HTERT RPE-1 (cell line): ENCODE data around the gene RAD17.
"Not testable (repeated sequence)": the region's sequence is repeated elsewhere in the genome, so short reads cannot be mapped to it uniquely, and the experiment has no call there.

Experiments used
- in situ Hi-C: fragments of 300-500 bp; cut with MboI; formaldehyde crosslinking; loops from 4 replicates; pipeline ENCODE4 v1.14.3; 2020; ENCODE audit warnings: low sequenced_read_pairs

The RAD17 gene

DNA sequence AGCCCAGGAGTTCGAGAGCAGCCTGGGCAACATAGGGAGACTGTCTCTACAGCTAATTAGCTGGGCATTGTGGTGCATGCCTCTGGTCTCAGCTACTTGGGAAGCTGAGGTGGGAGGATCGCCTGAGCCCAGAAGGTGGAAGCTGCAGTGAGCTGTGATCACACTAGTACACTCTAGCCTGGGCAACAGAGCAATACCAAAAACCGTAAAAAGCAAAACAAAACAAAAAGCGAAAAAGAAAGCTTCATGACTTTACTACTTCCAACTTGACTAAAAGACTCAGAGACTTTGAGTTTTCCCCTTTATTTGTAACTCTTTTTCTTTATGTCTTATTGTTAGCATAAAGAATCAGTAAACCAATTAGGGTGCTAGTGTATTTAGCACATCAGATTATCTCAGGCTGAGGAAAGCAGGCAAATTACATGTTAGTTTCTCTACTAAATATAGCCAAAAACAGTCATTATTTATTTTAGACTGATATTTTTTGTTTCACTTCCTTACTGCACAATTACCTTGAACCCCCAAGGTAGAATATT, 5.4 kb downstream of the RAD17 start:
- in situ Hi-C loops = no loop called here

DNA sequence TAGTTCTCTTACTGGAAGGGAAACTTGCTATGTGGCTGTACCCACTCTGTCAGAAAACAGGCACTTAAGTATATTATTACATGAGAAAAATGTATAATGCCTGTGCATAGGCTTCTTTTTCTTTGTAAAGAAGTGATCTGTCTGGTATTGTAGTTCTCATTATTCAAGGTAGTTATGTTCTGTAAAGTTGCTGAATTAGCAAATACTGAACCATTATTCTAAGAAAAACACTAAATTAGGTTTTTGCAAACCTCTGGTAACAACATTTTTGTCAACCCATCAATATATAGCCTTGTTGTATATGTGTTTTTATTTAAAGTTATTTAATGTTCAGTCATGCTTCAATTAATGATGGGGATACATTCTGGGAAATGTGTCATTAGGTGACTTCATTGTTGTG, 8.8 kb downstream of the RAD17 start:
- in situ Hi-C loops = no loop called here

DNA sequence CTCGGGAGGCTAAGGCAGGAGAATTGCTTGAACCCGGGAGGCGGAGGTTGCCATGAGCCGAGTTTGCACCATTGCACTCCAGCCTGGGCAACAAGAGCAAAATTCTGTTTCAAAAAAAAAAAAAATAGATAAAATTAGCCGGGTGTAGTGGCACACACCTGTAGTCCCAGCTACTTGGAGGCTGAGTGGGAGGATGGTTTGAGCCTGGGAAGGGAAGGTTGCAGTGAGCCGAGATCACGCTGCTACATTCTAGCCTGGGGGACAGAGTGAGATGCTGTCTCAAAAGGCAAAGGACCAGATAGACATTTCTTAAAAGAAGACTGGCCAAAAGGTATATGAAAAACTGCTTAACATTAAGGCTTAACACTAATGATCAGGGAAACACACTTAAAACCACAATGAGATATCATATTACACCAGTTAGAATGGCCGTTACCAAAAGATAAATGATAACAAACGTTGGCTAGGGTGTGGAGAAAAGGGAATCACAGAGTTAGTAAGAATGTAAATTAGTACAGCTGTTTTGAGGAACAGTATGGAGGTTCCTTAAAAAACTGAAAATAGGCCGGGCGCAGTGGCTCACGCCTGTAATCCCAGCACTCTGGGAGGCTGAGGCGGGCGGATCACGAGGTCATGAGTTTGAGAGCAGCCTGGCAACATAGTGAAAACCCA, 35.2 kb downstream of the RAD17 start:
- in situ Hi-C loops = no loop called here

DNA sequence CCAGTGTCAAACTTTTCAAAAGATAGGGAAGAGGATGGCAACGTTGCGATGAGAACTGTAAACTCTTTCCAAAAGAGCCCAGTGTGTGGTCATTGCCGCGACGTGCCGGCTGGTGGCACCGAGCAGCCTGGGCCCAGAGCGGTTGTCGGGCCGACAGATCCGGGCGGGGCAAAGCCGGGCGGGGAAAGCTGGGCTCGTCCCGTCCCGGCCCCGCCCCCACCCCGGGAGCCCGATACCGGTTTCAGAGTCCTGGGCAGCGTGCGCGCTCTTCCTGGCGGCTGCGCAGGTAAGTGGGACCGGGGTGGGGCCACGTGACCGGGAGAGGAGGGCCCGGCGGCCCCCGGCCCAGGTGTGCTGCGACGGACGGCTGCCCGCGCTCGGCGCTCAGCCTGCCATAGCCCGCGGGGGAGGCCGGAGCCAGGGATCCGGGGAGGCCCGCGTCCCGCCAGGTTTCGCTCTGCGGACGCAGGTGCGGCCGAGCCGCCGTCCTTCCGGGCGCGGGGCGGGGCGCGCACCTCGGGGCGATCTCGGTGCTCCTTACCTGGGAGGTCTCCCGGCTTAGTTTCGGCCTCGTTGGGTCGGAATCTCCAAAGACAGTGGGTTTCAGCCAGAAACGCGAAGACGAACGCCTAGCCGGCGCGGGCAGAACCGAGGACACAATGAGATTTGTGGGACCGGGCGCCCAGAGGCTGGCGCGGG, 45.4 kb downstream of the RAD17 start, which contains the start of gene MARVELD2:
MARVELD2 (plus strand) TSS at position 232 of the 699 bp plus-strand sequence. CDS start 4,270 bp downstream, outside the sequence.
- in situ Hi-C loops = no loop called here

DNA sequence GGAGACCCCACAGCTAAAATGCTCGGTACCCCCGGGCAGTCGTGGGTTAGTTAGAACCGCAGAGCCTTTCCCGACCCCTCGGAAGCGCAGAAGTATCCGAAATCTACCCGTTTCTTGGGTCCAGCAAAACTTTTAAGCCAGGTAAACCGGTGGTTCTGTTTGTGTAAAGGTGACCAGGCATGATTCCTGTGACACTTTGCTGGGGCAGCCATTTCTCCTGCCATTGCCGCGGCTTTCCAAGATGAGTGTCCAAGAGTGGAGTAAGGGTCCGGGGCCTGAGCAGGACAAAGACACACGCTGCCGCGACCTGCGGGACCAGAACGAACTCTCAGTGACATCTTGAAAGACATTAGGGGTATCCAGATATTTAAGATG, 46.0 kb downstream of the RAD17 start:
- in situ Hi-C loops = no loop called here

DNA sequence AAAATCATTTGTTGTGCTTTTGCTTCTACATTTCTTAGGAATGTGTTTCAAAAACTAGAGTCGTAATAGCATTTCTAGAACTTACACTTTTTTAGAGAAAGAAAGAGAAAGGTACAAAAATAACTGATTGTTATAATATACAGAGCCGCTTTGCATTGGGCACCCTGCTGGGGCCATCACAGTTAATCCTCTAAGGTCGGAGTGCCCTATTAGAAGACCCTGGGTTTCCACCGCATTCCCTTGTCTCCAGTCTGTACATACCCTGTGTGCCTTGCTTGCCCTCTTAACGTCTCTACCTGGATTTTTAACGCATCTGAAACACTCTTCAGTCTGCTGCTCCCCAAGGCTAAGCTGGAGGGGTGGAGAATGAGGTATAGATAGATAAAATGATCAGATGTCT, 46.6 kb downstream of the RAD17 start:
- in situ Hi-C loops = no loop called here

DNA sequence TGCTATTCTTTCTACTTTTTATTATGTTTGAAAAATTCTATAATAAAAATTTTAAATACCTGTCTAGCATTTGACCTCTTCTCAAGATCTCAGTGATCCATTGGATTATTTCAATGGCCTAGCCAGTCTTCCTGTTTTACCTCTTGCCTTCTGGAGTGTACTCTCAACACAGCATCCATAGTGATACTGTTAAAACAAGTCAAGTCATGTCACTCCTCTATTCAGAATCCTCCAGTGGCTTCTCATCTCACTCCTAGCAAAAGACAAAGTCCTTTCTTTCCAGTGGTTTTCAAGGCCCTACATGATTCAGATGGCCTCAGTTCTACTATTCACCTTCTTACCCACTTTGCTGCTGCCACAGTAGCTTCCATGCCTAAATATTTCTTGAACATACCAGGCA, 47.1 kb downstream of the RAD17 start:
- in situ Hi-C loops = no loop called here

DNA sequence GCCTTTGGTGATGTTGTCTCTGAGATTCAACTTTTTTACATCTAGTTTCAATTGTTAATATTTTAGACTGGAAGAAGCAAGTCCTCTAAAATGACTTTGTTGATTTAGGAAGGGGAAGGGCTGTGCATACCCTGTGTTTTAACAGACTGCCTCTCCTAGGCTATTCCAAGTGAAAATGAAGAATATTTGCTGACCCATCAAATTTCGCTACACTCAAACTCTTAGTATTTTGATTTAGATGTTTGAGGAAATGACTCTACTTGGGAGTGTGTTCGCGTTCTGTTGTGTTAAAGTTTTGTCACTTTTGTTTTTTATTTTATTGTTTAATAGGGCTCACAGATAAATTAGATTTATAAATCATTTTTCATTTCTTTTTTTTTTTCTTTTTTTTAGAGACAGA, 48.9 kb downstream of the RAD17 start:
- in situ Hi-C loops = no loop called here

DNA sequence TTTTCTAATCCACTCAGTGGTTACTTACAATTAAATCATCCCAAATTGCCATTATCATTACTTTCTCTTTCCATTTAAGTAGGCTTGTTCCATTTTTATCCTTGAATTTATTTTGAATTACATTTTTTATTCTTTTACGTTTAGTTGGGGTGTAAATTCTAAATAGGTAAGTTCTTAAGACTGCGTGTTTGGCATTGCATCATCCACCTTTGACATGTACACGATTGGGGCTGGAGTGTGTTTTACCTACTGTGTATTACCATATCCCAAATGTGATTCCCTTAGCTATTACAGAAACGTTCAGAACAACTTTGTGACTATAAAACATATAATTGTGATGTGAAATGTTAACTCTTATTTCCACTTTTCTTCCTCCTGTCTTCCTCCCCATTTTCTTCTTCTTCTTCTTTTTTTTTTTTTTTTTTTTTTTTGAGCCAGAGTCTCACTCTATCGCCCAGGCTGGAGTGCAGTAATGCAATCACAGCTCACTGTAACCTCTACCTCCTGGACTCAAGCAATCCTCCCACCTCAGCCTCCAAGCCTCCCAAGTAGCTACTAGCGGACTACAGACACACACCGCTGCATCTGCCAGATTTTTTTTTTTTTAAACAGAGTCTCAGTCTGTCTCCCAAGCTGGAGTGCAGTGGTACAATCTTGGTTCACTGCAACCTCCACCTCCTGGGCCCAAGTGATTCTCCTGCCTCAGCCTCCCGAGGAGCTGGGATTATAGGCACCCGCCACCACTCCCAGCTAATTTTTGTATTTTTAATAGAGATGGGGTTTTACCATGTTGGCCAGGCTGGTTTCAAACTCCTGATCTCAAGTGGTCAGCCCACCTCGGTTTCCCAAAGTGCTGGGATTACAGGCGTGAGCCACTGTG, 62.0 kb downstream of the RAD17 start:
- in situ Hi-C loops = no loop called here

DNA sequence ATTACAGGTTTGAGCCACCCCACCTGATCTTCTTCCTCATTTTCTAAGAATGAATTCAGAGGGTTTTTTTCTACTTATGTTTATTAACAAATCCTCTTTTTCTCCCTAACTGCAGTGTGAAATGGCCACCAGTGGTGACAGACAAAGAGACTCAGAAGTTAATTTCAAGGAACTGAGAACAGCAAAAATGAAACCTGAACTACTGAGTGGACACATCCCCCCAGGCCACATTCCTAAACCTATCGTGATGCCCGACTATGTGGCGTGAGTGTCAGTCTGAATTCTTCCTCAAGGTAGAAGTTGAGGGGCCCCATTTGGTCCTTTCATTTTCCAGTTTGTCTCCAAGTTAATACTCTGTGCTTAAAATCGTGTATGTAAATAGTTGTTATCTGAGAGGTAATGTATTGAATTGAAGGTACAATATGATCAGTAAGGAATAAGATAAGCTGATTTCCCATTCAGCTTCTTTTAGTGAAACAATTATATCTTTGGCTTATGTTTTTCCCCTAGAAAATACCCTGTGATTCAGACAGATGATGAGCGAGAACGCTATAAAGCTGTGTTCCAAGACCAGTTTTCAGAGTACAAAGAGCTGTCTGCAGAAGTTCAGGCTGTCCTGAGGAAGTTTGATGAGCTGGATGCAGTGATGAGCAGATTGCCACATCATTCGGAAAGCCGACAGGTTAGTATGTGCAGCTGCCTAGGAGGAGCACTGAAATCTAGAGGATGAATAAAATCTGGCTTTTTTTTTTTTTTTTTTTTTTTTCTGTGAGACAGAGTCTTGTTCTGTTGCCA, 63.0 kb downstream of the RAD17 start:
- in situ Hi-C loops = no loop called here

DNA sequence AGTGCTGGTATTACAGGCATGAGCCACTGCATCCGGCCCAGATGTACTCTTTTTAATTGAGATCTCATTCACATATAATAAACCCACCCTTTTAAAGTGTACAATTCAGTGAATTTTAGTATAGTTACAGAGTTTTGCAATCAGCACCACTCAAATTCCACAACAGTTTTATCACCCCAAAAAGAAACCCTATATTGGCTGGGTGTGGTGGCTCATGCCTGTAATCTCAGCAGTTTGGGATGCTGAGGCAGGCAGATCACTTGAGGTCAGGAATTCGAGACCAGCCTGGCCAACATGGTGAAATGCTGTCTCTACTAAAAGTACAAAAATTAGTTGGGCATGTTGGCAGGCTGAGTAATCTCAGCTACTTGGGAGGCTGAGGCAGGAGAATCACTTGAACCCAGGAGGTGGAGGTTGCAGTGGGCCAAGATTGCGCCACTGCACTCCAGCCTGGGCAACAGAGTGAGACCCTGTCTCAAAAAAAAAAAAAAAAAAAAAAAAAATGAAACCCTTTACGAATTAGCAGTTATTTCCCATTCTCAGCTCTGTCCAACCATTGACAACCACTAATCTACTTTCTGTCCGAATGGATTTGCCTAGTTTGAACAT, 65.8 kb downstream of the RAD17 start:
- in situ Hi-C loops = not testable (repeated sequence)

DNA sequence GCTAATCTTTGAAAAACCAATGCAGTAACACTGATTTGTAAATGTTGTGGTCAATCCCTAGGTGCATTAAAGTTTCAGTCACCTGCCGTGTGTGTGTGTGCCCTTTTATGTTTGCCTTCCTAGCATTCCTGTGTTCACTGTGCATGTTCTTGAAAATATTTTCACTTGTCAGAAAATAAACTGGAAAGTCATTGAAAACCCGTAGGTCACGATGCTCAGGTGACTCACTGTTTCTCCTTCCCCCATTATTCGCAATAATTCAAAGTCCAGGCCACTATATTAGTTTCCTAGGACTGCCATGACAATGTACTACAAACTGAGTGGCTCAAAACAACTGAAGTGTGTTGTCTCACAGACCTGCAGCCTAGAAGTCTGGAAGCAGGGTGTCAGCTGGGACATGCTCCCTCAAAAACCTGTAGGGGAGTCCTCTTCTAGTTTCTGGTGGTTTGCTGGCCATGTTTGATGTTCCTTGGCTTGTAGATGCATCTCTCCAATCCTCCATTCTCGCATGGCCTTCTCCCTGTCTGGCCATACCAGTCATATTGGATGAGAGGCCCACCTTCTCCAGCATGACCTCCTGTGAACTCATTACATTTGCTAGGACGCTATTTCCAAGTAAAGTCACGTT, 74.6 kb downstream of the RAD17 start:
- in situ Hi-C loops = no loop called here

DNA sequence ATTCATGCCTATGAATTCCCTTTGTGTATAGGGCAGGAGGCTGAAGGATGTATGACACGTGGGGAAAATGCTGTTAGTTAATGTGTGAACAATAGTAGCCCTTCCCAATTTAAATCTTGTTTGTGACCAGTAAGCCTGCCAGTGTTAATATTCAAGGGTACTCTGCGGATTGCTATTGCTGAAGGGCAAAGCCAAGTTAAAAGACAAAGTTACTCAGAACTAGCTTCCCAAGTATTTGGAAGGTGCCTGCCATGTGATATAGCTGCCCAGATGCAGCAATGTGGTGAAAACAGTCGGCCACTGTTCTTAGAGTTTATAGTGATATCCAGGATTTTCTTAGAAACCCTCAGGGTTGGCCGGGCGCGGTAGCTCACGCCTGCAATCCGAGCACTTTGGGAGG, 79.9 kb downstream of the RAD17 start:
- in situ Hi-C loops = no loop called here

DNA sequence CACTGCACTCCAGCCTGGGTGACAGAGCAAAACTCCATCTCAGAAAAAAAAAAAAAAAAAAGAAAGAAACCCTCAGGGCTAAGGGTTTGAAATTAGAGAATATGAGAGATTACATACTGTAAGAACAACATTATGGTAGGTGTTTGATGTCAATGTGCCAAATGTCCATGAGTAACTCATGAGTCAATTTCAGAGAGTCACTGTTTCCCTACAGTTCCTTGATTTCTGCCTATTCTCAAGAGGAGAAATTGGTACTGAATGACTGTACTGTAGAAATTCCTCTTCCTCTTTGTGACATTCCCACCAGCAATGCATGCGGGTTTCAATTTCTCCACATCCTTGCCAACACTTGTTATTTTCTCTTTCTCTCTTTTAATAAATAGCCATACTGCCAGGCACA, 80.5 kb downstream of the RAD17 start:
- in situ Hi-C loops = no loop called here

DNA sequence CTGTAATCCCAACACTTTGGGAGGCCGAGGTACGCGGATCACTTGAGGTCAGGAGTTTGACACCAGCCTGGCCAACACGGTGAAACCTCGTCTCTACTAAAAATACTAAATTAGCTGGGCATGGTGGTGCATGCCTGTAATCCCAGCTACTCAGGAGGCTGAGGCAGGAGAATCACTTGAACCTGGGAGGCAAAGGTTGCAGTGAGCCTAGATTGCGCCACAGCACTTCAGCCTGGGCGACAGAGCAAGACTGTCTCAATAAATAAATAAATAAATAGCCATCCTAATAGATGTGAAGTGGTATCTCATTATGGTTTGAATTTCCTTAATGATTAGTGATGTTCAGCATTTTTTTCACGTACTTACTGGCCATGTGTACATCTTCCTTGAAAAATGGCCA, 80.9 kb downstream of the RAD17 start:
- in situ Hi-C loops = not testable (repeated sequence)

DNA sequence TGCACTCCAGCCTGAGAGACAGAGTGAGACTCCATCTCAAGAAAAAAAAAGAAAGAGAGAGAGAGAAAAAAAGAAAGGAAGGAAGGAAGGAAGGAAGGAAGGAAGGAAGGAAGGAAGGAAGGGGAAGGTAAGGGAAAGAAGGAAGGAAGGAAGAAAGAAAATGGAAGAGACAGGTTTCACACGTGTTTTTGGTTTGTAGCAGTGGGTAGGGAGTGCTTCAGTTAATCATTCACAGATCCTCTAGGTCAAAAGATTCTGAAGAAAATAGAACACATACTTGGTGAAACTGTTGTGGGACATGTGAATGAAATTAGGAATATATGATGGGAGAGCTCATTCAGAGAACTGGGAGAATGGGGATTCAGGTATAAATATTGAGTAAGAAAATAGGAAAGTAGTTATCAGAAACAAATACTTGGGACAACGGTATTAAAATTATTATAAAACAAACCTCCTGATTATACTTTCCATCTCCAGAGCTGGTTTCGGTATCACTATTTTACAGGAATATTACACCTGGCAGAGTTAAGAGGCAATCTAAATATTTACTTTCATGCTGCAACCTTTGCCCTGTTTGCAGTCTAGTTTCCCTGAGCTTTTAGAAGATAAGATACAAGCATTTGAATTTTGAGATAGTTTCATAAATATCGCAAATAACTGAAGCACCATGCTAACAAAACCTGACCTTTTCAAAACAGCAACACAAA, 82.5 kb downstream of the RAD17 start:
- in situ Hi-C loops = no loop called here

DNA sequence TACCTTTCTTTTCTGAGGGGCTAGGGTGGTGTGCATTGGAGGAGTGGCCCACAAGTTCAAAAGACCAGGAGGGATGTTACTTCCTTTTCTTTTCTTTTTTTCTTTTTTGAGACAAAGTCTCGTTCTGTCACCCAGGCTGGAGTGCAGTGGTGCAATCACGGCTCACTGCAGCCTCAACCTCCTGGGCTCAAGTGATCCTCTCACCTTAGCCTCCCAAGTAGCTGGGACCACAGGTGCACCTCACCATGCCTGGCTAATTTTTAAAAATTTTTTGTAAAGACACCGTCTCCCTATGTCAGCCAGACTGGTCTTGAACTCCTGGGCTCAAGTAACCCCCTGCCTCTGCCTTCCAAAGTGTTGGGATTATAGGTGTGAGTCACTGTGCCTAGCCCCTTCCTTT, 83.9 kb downstream of the RAD17 start:
- in situ Hi-C loops = not testable (repeated sequence)

DNA sequence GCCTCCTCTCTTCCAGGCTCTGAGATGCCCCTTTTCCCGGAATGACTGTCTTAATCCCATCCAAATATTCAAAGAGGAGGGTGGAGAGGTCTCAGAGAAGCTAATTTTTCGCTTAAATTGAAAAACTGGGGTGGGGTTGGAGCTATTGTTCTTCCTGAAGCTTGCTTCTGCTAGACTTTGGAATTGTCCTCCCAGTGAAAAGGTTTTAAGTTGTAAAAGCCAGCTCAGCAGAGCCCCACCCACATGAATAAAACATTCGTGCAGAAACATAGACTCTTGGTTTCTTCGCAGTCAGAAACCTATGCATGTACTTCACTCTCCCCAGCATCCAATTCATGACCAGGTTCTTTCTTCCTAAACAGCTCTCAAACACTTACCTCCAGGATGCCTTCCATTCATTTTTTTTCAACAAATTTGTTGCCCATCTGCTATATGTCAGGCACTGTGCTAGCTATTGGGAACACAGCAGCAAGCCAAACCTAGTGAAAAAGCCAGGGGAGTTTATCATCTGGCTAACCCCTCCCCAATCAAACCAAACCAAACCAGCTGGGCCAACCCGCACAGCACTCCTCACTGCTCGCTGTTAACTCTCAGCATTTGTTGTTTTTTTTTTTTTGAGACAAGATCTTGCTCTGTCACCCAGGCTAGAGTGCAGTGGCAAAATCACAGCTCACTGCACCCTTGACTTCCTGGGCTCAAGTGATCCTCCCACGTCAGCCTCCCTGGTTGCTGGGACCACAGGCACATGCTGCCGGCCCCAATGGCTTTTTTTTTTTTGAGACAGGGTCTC, 85.0 kb downstream of the RAD17 start:
- in situ Hi-C loops = no loop called here
